ENCODE results near the gene PHF14.
"Not testable (repeated sequence)": the region's sequence is repeated elsewhere in the genome, so short reads cannot be mapped to it uniquely, and the experiment has no call there.

The PHF14 gene

GRCh38 chr7:10973061-10973941, at the start of gene PHF14:
Gene PHF14 (plus strand): TSS chr7:10973872. CDS start chr7:10974324, 452 bp downstream.
- FAIRE-seq = peak; percentile 65

- FAIRE-seq = no peak
These were observed 49.3 kb upstream of the PHF14 start for GRCh38 chr7:10924370-10924769.

GRCh38 chr7:10928203-10928602, 45.5 kb upstream of the PHF14 start:
- not testable (repeated sequence) for FAIRE-seq

GRCh38 chr7:10930551-10930950, 43.1 kb upstream of the PHF14 start:
- FAIRE-seq = no peak

- FAIRE-seq = no peak
These were observed 42.5 kb upstream of the PHF14 start for GRCh38 chr7:10931161-10931560.

- peak; percentile 69 for FAIRE-seq
These were observed 39.4 kb upstream of the PHF14 start for GRCh38 chr7:10934292-10934691.

GRCh38 chr7:10939237-10939910, 34.3 kb upstream of the PHF14 start:
- no peak for FAIRE-seq

- FAIRE-seq = no peak
These were observed 33.6 kb upstream of the PHF14 start for GRCh38 chr7:10939911-10940703.

- FAIRE-seq = no peak
These were observed 32.8 kb upstream of the PHF14 start for GRCh38 chr7:10940704-10941355.

GRCh38 chr7:10950494-10950893, 23.2 kb upstream of the PHF14 start:
- no peak for FAIRE-seq

- FAIRE-seq = not testable (repeated sequence)
These were observed 22.6 kb upstream of the PHF14 start for GRCh38 chr7:10950974-10951578.

GRCh38 chr7:10952588-10952987, 21.1 kb upstream of the PHF14 start:
- no peak for FAIRE-seq

- not testable (repeated sequence) for FAIRE-seq
These were observed 20.5 kb upstream of the PHF14 start for GRCh38 chr7:10953078-10953750.

- FAIRE-seq = no peak
These were observed 17.1 kb upstream of the PHF14 start for GRCh38 chr7:10956528-10956927.

- FAIRE-seq = not testable (repeated sequence)
These were observed 13.4 kb upstream of the PHF14 start for GRCh38 chr7:10960242-10960641.

GRCh38 chr7:10965016-10965415, 8.7 kb upstream of the PHF14 start:
- FAIRE-seq = not testable (repeated sequence)

GRCh38 chr7:10972174-10972573, 1.5 kb upstream of the PHF14 start:
- no peak for FAIRE-seq

- no peak for FAIRE-seq
These were observed 555 bp downstream of the PHF14 start for GRCh38 chr7:10973942-10974911.

GRCh38 chr7:10977113-10977512, 3.4 kb downstream of the PHF14 start:
- no peak for FAIRE-seq

- FAIRE-seq = no peak
These were observed 7.6 kb downstream of the PHF14 start for GRCh38 chr7:10981317-10981716.
